Hypothalamus (tissue), 51 donors: Measurements from ENCODE around the gene PAX1.

Source experiments
- DNase-seq, 51 donors: peaks; one replicate each; lab custom pipeline; 2025; lab: John Stamatoyannopoulos, UW

PAX1 gene

DNA sequence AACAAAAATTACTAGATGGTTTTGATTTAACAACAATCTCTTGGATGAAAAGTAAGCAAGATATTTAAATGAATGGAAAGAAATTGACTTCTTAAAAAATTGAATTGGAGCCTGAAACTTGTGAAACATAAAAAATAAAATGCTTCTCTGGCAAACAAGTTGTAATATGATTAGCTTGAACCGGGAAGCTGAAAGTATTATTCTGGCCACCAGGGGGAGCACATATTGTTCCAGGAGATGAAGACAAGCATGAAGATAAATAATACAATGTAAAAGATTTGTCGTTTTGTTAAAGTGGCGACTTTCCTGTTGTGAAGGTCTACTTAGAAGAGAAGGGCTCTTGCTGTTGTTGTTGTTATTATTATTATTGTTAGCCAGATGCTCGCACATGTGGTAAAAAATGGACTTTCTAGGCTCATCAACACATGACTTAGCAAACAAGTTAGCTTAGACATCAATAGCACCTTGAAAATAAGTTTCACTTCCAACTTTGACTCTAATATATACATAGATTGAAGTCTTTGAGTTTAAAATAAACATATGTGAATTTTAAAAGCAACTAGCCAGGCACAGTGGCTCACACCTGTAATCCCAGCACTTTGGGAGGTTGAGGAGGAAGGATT is 14.2 kb downstream of the PAX1 start:
- peak in 23 of 51 donors; percentile 1 to 75 (median 29) for DNase-seq

GRCh38 chr20:21725892-21726291 is 20.4 kb downstream of the PAX1 start:
- no peak for DNase-seq

DNA sequence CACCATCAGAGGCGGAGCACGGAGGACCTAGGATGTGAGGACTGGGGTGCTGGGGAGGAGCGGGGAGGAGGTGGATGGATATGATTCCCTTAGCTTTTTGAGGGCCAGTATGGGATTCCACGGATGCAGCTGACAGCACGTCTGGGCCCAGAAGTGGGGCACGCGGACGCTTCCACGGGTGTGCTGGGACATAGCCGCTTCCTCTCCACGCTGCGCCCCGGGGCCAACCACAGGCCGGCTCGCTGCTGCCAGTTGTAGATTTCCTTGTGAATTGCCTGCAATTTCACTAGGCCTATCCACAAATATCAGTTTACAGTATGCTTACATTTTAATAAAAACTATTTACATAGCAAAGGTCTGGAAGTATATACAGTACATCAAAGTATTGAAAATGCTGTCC is 23.9 kb downstream of the PAX1 start:
- no peak for DNase-seq

- DNase-seq = no peak
Observed at GRCh38 chr20:21739161-21739560, 33.7 kb downstream of the PAX1 start.

DNA sequence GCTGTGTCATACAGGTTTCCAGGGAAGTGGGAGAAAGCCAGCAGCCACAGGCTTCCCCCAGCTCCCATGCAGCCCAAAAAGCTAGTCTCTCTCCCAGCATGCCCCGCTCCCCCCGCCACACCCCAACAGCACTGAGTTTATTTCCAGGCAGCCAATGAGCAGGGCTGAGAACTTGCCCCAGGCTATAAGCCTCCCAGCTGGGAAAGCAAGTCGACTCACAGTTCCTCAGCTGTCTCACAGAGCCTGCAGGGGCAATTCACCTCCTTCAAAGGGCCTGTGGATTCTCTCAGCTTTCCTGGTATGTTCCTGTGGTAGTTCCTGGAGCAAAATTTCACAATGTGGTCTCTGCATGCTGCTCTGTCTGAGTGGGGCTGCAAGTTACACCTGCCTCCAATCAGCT is 34.2 kb downstream of the PAX1 start:
- no peak for DNase-seq

DNA sequence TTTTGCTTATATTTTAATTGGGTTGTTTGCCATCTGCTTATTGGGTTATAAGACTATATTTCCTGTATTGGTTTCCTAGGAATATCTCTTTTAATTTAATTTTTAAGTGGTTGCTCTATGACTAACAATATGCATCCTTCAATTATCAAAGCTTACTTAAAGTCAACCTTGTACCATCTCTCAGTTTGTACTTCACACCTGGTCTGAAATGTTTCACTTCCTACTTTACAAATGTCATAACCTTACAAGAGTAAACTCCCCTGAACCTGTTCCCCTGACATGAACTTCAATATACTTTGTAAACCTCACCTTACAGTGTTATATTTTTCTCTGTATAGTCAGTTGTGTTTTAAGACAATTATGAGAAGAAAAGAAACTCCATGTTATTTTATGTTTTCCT is 35.8 kb downstream of the PAX1 start:
- no peak for DNase-seq

DNA sequence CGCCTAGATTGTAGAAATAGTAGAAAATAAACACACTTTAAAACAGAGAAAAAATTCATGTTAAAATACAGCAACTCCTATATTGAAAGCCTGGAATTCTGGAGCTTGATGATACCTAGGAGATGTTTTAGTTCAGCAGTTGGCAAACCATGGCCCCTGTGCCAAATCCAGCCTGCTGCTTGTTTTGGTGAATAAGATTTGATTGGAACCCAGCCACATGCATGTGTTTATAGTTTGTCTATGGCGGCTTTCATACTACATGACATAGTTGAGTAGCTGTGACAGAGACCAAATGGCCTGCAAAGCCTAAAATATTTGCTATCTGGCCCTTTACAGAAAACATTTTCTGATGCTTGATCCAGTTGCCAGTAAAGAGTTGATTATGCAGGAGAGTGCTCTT is 57.2 kb downstream of the PAX1 start:
- DNase-seq = no peak

DNA sequence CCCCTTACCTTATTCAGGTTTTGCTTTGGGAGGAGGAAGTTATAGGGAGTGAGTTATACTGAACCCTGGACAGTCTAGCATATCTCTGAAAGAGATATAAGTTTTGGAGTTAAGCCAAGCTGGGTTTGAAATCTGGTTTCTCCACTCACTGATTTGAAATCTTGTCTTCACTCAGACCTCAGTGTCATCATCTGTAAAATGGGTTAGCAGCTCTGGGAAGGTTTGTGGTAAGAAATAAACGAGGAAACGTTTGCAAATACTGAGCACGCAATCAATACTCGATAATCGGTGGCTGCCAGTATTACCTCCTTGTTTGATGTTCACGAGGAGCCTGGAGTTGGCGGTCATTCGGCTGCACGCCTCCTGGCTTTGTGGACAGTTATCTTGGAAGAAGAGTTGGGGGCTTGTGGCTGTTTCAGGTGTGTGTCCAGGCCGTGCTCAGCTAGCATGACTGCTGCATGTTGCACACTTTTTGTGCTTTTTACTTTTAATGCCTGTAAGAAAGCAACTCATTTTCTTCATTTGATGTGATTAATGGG is 61.8 kb downstream of the PAX1 start:
- no peak for DNase-seq

DNA sequence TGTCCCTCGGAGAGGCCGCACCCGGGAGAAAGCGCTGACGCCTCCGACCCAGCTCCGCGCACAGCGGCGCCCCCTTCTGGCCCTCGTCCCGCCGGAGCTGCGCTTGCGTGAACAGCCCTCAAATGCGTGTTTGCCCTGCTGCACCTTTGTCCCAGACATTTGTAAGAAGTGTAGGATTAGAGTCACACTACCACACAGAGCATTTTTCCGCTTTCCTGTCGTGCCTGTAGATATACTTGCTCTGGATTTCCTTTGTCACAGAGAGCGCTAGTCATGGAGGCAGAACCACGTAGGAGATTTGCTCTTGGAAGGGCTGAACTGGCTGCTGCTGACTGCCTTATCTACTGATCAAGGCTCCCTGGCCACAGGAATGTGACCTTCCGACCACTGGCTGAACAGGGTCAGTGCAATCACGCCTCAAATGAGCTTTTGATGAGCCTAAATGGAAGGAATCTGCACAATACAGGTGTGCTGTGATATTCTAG is 62.3 kb downstream of the PAX1 start:
- DNase-seq = peak in 4 of 51 donors; percentile 2 to 13 (median 8)
